Measurements from ENCODE around the gene FTH1.

GRCh38 chr11:61980783-61981541 is 13.5 kb upstream of the FTH1 start:
- TF ChIP-seq CTCF (IDR thresholded peaks at IDR 0.05) (no peak), ZFX (IDR thresholded peaks at IDR 0.05; ENCODE audit: borderline replicate concordance) (no peak)
